GM21367 (cell line): ENCODE results near the gene ZNF467.

Experiments
- ATAC-seq: cut with Tn5 transposase; IDR thresholded peaks from one replicate; pipeline ENCODE4 v1.9.1; 2021; ENCODE audit not compliant: unreplicated experiment

ZNF467 gene

DNA sequence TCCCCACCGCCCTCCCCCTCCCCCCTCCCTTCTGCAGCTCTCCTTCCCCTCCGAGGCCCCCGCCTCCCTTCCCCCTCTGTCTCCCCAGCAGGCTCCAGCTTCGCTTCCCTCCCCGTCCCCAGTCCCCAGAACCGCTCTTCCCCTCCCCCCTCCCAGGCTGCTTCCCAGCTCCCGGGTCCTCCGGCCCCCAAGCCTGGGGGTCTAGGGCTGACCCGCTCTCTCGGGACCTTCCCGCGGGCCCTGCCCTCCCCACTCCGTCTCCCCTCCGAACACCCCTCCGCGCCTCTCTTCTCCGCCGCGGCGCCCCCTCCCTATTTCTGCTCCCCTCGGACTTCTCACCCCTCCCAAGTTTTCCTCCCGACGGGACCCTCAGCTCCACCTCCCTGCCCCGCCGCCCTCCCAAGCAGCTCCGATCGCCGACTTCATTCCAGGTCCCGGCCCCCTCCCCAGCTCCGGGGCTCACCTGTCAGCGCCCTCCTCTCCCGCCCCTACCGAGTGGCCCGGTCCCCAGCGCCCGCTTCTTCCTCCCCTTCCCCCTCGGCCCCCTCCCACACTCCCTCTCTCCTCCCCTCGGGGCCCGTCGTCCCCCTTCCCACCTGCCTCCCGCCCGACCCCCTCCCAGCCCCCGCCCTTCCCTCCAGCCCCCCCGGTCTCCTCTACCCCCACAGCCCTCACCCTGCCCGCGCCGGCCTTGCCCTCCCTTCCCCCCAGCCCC, 990 bp downstream of the ZNF467 start:
- ATAC-seq = no peak

DNA sequence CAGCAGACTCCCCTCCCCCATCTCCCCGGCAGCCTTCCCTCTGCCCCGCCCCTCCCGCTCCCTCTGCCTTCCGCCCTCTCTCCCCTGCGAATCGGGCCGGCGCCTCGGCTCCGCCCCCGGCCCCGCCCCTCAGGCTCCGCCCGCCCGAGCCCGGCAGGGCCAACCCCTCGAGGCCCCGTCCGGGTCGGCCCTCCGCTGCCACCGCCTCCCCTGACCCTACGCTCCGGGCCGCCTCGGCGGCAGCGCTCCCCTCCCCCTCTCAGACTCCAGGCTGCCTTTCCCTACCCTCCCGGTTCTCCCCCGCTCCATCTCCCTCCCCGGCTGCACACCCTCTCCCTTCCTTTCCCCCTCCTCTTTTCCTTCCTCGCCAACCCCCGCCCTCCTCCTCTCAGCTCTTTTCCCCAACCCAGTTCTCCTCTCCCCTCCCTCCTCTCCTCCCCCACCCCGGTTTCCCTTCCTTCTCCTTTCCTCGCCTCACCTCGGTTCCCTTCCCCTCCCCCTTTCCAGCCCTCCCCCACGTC, 1.6 kb downstream of the ZNF467 start:
- ATAC-seq = peak; percentile 96

DNA sequence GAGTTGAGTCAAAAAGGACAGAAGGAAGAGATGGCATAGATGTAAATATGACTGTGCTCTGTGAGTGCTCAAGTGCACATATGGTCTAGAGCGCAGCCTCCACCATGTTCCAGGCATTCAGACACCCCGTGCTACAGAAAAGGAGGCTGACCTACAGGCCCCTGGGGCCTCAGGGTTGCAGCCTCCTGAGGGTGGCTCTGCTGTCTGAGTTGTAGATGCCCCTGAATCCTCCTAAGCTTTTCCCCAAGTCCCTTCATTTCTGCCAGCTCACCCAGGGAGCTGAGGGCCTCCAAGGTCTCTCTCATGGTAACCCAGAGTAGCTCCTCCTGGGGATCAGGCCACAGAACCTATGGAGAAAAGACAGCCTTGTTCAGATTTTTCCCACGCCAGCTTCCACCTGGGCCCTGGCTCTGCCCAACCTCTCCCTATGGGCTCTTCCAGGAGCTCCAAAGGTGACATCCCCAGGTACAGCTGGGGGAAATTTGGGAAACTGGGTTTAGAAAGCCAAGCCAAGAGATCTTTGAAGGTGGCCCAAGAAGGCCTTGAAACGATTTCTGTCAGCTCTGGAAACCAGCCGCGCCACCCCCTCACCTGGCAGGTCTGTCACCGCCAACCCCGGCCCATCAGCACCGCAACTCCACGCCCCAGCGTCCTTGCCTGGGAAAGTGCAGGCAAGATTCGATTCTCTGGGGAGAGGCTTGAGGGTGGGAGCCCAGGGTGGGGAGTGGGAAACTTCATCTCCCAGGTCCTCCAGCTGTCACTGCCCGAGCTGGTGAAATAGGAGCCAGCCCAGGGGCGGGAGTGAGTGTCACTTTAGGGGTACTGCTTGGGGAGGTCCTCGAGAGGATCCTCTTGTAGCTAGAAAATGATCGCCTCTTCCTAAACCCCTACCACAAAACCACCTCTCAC, 2.4 kb downstream of the ZNF467 start:
- ATAC-seq = peak; percentile 10

DNA sequence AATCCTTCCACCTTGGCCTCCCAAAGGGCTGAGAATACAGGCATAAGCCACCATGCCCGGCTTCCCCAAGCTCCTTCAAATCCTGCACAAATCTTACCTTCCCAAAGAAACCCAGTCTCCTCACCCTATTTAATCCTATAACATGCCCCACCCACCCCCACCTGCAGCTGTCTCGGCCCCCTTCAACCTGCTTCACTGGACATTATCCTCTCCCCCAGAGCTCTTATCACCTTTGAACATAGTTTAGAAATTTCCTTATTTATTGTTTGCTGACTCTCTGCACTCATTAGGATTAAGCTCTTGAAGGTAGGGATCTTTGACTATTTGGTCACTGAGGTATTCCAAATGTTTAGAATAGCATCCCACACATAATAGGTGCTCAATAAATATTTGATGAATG, 3.5 kb downstream of the ZNF467 start:
- no peak for ATAC-seq

DNA sequence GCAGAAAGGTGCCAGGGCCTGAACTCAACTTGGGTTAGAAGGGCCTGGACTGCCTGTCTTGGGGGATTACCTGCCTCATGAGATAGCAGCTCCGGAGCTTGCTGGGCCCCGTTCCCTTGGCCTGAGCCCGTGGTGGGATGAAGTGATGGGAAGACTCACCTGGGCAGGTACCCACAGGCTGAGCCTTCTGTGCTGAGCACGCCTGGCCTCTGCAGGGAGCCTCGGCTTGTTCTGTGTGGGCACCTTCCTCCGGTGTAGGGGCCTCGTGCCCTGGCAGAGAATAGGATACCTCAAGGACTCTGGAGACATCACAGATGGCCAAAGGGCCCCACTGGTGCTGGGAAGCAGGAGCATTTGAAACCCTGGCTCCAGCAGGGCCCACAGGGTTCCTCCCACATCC, 4.5 kb downstream of the ZNF467 start:
- no peak for ATAC-seq

DNA sequence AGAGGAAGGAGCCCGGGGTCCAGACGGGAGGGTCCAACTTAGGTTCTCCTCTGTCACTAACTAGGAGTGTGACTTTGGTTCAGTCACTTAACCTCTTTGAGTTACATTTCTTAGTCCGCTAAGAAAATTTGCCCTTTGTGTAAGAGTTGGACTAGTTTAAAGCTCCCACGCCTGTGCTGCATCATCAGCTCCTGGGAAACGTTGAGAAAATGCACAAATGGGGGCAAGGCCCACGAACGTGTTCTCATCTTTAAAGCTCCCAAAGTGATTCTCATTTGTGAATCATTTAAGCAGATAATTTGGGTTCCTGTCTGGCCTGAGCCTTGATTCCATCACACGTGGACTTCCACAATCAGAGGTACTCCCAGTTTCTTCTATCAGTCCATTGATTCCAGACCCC, 6.3 kb downstream of the ZNF467 start:
- ATAC-seq = no peak

DNA sequence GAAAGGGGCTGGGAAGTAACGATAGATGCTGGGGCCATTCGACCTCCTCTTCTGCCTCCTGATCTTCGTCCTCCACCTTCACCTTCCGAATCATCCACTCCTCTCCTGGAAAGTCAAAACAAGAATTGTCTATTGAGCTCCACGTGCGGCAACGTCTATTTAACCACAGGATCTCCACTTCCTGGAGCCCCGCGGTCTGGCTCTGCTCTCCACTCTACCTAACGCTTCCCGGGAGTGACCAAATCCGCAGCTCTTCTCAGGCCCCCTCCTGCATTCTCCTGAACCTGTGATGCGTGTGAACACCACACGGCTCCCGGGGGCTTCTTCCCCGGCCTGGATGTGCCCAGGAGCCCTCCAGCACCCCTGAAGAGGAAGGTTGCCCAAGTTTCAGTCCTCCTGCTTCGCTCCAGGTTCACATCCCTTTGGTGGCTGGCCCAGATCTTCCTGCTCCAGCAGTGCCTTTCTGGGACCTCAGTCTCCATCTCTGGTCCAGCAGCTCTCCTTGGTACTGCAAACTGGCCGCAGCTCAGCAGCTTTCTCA, 7.2 kb downstream of the ZNF467 start:
- ATAC-seq = no peak

DNA sequence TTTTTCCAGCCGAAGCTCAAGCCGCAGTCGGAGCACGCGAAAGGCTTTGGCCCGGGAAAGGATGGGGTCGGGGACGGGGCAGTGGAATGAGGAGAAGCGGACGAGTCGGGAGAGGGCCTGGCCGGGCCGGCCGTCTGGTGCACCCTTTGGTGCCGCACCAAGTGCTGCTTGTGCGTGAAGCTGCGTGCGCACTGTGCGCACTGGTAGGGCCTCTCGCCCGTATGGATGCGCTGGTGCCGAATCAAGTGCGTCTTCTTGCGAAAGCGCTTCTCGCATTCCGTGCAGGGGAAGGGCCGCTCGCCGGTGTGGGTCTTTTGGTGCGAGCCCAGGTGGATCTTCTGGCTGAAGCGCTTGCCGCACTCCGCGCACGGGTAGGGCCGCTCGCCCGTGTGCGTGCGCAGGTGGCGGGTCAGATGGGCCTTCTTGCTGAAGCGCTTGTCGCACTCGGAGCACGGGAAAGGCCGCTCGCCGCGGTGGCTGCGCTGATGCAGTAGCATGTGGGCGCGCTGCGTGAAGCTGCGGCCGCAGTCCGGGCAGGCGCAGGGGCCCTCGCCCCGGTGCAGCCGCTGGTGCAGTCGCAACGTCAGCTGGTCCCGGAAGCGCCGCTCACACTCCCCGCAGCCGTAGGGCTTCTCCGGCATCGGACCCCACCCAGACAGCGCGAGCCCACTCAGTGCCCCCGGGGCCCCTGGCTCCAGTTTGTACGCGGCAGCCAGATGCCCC, 7.8 kb downstream of the ZNF467 start:
- ATAC-seq = no peak

DNA sequence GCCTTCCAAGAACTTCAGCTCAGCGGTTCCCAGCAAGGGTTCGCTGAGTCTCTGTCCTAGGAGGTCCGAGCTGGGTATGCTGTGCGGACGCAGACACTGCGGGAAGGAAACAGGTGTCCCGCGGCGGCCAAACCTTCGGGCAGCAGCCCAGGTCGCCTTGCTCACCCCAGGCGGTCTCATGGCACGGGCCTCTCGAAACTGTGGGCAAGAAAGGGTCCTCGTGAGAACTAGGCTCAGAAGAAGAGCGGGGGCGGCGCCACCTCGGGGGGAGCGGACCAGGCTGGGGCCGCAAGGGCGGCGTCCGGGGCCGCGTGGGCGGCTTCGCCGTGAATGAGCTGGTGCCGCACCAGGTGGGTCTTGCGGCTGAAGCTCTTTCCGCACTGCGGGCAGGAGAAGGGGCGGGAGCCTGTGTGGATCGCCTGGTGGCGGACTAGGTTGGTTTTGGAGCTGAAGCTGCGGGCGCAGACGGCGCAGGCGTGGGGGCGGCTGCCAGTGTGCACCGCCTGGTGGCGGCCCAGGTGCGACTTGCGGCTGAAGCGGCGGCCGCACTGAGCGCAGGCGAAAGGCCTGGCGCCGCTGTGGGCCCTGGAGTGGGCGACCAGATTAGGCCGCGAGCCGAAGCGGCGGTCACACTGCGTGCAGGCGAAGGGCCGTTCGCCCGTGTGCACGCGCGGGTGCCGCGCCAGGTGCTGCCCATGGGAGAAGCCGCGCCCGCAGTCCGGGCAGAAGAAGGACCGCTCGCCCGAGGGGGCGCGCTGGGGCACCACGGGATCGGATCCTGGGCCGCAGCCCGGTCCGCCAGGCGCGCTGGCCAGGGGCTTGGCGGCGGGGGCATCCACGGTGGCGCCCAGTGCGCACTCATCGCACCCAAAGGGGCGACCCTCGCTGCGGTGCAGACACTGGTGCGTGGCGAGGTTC, 8.6 kb downstream of the ZNF467 start:
- no peak for ATAC-seq

DNA sequence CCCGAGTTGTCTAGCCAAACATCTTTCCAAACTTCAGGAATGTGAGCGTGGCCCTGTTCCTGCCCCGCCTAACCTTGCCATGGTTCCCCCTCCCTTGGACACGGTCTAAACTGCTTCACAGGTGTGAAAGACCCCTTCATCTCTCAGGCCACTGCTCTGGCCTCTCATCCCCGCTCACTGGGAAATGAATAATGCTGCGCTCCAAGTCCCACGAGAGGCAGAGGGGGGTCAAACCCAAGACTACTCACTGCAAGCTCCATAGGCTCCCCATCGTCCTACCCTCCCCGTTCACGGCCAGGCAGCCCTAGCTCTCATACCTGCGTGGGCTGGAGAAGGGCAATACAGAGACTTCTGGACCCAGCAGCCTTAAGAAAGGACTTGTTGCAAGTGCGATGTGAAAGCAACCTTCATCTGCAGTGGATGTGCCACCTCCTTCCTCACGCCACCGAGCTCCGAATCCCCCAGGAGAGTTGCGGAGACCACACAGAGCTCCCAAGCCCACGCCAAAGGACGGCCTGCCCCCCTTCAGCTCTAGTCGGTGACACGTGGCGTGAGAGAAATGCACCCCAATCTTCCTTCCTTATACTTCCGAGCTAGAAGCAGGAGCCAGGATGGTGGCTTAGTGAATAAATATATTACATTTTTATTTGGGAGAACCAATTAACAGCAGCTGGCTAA, 9.7 kb downstream of the ZNF467 start:
- no peak for ATAC-seq

DNA sequence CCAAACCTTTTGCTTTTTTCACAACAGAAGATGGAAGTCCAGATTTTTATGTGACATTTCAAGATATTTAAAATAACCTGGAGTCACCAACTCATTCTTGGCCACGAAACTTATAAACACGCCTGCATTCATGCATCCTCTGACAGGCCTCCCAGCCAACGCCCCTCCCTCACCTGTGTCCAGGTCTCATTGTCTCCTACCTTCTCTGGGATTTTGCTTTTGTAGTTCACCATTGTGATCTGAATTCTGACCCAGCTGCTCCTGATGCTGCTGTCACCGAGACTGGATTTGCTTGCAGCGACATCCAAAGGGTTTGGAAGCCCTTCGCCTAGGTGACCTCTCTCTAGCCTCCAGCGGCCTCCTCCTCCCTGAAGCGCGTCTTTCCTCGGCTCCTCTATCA, 10.8 kb downstream of the ZNF467 start:
- ATAC-seq = no peak

DNA sequence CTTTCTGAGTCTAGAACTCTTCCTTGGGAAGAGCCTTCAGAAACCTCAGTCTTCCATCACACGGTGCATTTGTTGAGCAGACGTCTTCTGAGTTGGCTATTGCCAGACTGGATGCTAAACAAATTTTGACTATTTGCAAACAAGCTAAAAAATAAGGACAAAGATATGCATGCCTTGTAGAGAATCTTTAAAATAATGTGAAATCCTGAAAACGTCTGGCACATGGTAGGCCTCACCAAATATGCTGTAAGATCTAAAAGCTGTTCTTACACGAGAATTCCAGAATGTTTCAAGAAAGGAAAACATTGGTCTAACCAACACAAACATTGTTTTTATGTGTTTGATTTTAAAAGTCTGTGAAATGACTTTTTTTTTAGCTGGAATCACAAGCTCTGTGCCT, 11.3 kb downstream of the ZNF467 start:
- ATAC-seq = no peak

DNA sequence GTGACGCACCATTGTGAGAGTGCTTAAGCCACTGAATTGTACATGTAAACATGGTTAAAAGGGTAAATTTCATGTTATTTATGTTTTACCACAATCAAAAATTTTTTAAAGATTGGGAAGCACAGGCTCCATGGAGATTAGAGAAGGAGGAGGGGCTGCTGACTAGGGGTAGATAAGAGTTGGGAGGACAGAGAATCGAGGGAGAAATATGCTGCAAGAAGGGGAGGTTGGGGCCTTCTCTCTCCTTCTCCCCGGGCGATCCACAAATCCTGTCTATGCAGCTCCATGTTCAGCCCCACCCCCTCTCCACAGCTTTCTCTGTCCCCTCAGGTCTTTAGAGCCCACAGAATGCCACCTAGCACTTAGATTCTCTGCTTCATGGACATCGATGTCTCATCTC, 12.1 kb downstream of the ZNF467 start:
- no peak for ATAC-seq

DNA sequence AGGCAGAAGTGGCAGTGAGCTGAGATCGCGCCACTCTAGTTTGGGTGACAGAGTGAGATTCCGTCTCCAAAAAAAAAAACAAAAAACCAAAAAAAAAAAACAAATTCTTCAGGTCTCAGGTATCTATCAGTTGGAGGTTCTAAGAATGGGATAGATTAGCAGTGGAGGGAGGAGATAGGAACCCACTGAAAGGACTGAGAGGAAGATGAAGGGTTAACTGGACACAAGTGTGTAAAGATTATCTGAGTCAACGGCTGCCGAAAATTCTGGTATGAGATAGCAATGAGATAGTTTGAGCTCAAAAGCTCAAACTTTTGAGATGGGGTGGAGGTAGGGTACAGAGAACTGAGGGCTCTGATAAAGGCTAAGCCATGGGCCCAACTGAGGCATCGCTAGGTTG, 12.8 kb downstream of the ZNF467 start:
- ATAC-seq = no peak

DNA sequence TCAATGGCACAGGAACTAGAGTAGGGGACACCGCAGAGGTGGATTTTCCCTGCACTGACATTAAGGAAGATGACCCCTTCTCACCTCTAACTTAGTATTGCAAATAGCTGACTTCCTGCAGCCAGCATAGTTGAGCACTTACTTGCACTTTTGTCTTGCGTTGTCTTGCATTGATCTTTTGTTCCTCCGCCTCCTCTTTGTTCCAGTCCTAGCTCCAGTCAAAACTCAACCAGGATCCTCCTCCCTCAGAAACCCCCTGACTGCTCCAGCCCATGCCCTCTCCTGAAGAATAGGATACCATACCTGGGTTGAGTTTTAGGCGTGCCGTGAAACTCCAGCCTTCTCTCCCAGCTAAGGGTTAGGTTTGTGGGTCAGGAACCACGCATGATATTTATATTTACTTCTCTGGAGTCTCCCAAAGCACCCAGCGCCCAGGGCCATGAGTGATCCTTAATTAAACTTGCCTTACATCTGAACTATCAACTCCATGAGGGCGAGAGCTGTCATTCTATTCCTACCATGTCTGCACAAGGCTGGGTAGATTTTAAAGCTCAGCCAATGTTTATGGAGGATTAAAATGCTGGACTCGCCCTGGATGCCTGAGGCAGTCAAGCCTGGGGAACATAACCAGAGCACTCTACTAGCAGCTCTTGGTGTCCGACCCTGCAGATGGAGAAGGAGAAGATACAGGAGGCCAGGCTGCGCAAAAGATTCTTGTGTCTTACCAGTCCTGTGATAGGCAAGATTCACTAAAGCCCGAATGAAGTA, 14.1 kb downstream of the ZNF467 start:
- no peak for ATAC-seq

DNA sequence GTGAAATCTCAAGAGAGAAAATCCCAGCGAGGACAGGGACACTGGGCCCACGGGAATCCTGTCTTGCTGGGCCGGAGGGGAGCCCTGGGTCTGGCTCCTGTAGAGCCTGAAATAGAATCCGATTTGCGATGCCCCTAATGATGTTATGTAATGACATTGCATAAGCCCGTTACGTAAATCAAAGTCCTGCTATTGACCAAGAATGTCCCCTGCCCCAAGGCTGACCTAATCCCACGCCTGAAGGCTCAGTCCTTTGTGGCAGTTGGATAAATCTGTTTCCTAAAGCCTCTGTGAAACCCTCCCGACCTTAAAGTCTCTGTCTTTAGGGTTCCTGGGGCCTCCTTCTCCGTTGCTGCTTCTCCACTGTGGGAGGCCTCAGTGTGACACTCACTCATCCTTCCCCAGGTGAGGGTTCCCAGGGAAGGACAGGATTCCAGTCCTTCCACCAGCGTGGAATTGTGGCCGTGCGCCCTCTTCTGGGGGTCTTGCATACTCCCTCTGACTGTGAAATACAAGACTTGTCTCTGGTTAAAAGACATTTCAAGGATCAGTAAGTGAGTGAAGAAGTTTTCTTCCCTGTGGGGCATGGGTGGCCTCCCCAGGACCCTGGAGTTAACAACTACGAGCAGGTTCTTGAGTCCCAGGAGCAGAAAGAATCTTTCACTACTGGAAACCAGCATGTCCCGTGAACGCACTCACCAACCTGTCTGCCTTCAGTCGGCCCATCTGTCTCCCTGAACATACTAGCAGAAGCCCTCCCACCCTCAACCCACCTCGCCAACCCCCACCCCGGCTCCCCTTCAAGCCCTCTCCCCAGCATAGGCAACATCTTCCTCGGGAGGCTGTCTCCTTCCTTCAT, 19.8 kb downstream of the ZNF467 start:
- no peak for ATAC-seq

DNA sequence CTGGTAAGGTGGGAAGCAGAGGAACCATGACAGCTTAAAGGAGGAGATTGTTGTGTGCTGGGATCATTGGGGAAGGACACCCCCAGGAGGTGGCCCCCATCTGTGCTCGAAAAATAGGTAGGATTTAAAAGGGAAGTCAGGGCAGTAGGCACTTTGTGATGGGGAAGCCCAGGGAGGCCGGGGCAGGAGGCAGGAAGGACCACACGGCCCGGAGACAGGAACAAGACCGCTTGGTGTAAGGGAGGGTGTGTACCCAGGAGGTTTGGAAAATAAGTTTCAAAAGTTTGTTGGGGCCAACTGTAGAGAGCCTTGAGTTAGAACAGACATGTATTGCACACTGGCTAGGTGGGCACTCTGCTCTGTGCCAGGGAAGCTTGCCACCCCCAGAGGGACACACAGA, 20.7 kb downstream of the ZNF467 start:
- ATAC-seq = no peak
